IMR-90 (cell line): ENCODE measurements around the gene RELL2. TPM values are rescaled to one million over a fixed set of nuclear protein-coding genes. Genes with fewer than 3 reads are reported as not detected.

Experiments
- ATAC-seq: fragments of 200-7000 bp; cut with Tn5 transposase; 2 replicates; pipeline ENCODE4 v1.9.1; 2020; ENCODE audit warnings: low read depth, mild to moderate bottlenecking, moderate library complexity
- BruUV-seq: library from RNA; stranded (reverse); fragments of 400-500 nt; replicated peaks from 2 replicates; lab custom pipeline; 2021; lab: Mats Ljungman, UMichigan
- CTCF ChIA-PET: fragments of 300-600 bp; formaldehyde crosslinking; extraction: SDS; loops from one replicate; lab custom pipeline; 2021; ENCODE audit warnings: antibody characterized with exemption; lab: Yijun Ruan, JAX
- POLR2A ChIA-PET: fragments of 300-600 bp; sonication (Branson Sonifier 250); formaldehyde crosslinking; loops from one replicate; lab custom pipeline; 2022; ENCODE audit warnings: antibody characterized with exemption; ENCODE audit not compliant: unreplicated experiment; lab: Charles Lee
- DNase-seq: peaks from one replicate; pipeline ENCODE4 v3.0.0; 2013
- H2AFZ ChIP-seq: replicated peaks from 2 replicates; pipeline ENCODE3; 2013; ENCODE audit warnings: low read length, mild to moderate bottlenecking; ENCODE audit not compliant: poor library complexity
- H2AK5ac ChIP-seq: 2 replicates; pipeline ENCODE4 v1.6.1; 2013; ENCODE audit warnings: low read depth, low read length, inconsistent platforms
- H2AK9ac ChIP-seq: replicated peaks from 2 replicates; pipeline ENCODE3; 2013; ENCODE audit warnings: mild to moderate bottlenecking, low read depth, low read length, moderate library complexity; ENCODE audit not compliant: poor library complexity
- H2BK120ac ChIP-seq: 2 replicates; pipeline ENCODE4 v1.6.1; 2013; ENCODE audit warnings: low read depth, low read length, inconsistent platforms
- H2BK15ac ChIP-seq: 3 replicates; pipeline ENCODE4 v1.6.1; 2013; ENCODE audit warnings: low read depth, low read length, inconsistent platforms
- H2BK20ac ChIP-seq: 2 replicates; pipeline ENCODE4 v1.6.1; 2013; ENCODE audit warnings: low read depth, mild to moderate bottlenecking, inconsistent platforms, low read length, moderate library complexity
- H2BK5ac ChIP-seq: 2 replicates; pipeline ENCODE4 v1.6.1; 2013; ENCODE audit warnings: mild to moderate bottlenecking, low read depth, low read length, inconsistent platforms; ENCODE audit not compliant: poor library complexity, severe bottlenecking
- H3K14ac ChIP-seq: replicated peaks from 2 replicates; pipeline ENCODE4 v1.6.1; 2013; ENCODE audit warnings: low read depth, low read length, inconsistent platforms
- H3K18ac ChIP-seq: 2 replicates; pipeline ENCODE4 v1.6.1; 2013; ENCODE audit warnings: low read depth, low read length, control low read depth
- H3K23ac ChIP-seq: 2 replicates; pipeline ENCODE4 v1.6.1; 2013; ENCODE audit warnings: low read depth, low read length, inconsistent platforms
- H3K27ac ChIP-seq: 2 replicates; pipeline ENCODE4 v1.5.1; 2013; ENCODE audit warnings: mild to moderate bottlenecking, control low read depth, low read length; ENCODE audit not compliant: insufficient read depth
- H3K27me3 ChIP-seq: 2 replicates; pipeline ENCODE4 v1.6.1; 2013; ENCODE audit warnings: low read length; ENCODE audit not compliant: control insufficient read depth, insufficient read depth
- H3K36me3 ChIP-seq: 2 replicates; pipeline ENCODE4 v1.6.1; 2013; ENCODE audit warnings: low read length, mixed read lengths; ENCODE audit not compliant: control insufficient read depth, insufficient read depth
- H3K4ac ChIP-seq: 2 replicates; pipeline ENCODE4 v1.6.1; 2013; ENCODE audit warnings: low read depth, low read length, inconsistent platforms
- H3K4me1 ChIP-seq: 2 replicates; pipeline ENCODE4 v1.6.1; 2013; ENCODE audit warnings: low read length, mixed read lengths; ENCODE audit not compliant: control insufficient read depth, insufficient read depth
- H3K4me2 ChIP-seq: 2 replicates; pipeline ENCODE4 v1.6.1; 2013; ENCODE audit warnings: low read depth, mild to moderate bottlenecking, control low read depth, low read length, moderate library complexity
- H3K4me3 ChIP-seq: 2 replicates; pipeline ENCODE4 v1.5.1; 2013; ENCODE audit warnings: low read depth, mild to moderate bottlenecking, control low read depth, low read length, moderate library complexity; ENCODE audit not compliant: insufficient read depth
- H3K56ac ChIP-seq: 2 replicates; pipeline ENCODE4 v1.6.1; 2013; ENCODE audit warnings: low read length, inconsistent platforms; ENCODE audit not compliant: insufficient read depth; ENCODE audit errors: extremely low read depth
- H3K79me1 ChIP-seq, 2 experiments: 2 replicates each; pipeline ENCODE4 v1.6.1; 2013; ENCODE audit warnings: low read length in 2 of 2, inconsistent platforms in 1 of 2, low read depth in 1 of 2
- H3K9ac ChIP-seq: 2 replicates; pipeline ENCODE4 v1.6.1; 2013; ENCODE audit warnings: low read depth, low read length, control low read depth
- H3K9me1 ChIP-seq: 2 replicates; pipeline ENCODE4 v1.6.1; 2013; ENCODE audit warnings: low read length, inconsistent platforms; ENCODE audit not compliant: insufficient read depth
- H3K9me3 ChIP-seq: 2 replicates; pipeline ENCODE4 v1.6.1; 2013; ENCODE audit warnings: low read length; ENCODE audit not compliant: control insufficient read depth, insufficient read depth
- H4K20me1 ChIP-seq: 2 replicates; pipeline ENCODE4 v1.6.1; 2013; ENCODE audit warnings: low read length, inconsistent platforms; ENCODE audit not compliant: insufficient read depth
- H4K5ac ChIP-seq: 2 replicates; pipeline ENCODE4 v1.6.1; 2013; ENCODE audit warnings: mild to moderate bottlenecking, low read depth, low read length, control low read depth
- H4K8ac ChIP-seq, 2 experiments: 2 replicates each; pipeline ENCODE4 v1.6.1; 2013; ENCODE audit warnings: low read depth in 2 of 2, low read length in 2 of 2, control low read depth in 1 of 2, inconsistent platforms in 1 of 2
- H4K91ac ChIP-seq: 2 replicates; pipeline ENCODE4 v1.6.1; 2013; ENCODE audit warnings: low read depth, low read length, inconsistent platforms; ENCODE audit not compliant: insufficient read depth
- BHLHE40 ChIP-seq: fragments of 150-350 bp; IDR thresholded peaks from 2 replicates; pipeline ENCODE4 v1.6.1; 2016; ENCODE audit warnings: mild to moderate bottlenecking, low read depth, low read length
- CEBPB ChIP-seq: IDR thresholded peaks from 2 replicates; pipeline ENCODE4 v1.6.1; 2012; ENCODE audit warnings: low read depth, low read length, improper control_type of control experiment
- CHD1 ChIP-seq: IDR thresholded peaks from 2 replicates; pipeline ENCODE4 v1.6.1; 2012; ENCODE audit warnings: low read depth, low read length, improper control_type of control experiment
- ELK1 ChIP-seq: fragments of 150-350 bp; IDR thresholded peaks from 2 replicates; pipeline ENCODE4 v1.6.1; 2016; ENCODE audit warnings: low read depth, mild to moderate bottlenecking, low read length, moderate library complexity, borderline replicate concordance
- FOS ChIP-seq: fragments of 150-350 bp; IDR thresholded peaks from 2 replicates; pipeline ENCODE4 v1.6.1; 2016; ENCODE audit warnings: low read depth, low read length
- MAFK ChIP-seq: IDR thresholded peaks from 2 replicates; pipeline ENCODE4 v1.6.1; 2012; ENCODE audit warnings: low read depth, low read length, improper control_type of control experiment
- POLR2A ChIP-seq: IDR thresholded peaks from 2 replicates; pipeline ENCODE4 v1.6.1; 2012; ENCODE audit warnings: mild to moderate bottlenecking, low read depth, low read length
- RAD21 ChIP-seq: IDR thresholded peaks from 2 replicates; pipeline ENCODE4 v1.6.1; 2012; ENCODE audit warnings: low read length, improper control_type of control experiment
- RCOR1 ChIP-seq: IDR thresholded peaks from 2 replicates; pipeline ENCODE4 v1.6.1; 2012; ENCODE audit warnings: mild to moderate bottlenecking, low read length, improper control_type of control experiment; ENCODE audit not compliant: insufficient replicate concordance
- RFX5 ChIP-seq: IDR thresholded peaks from 2 replicates; pipeline ENCODE4 v1.8.0; 2012; ENCODE audit warnings: low read depth, mild to moderate bottlenecking, low read length, moderate library complexity
- SMC3 ChIP-seq: fragments of 150-350 bp; IDR thresholded peaks from 2 replicates; pipeline ENCODE4 v1.6.1; 2016; ENCODE audit warnings: low read depth, mild to moderate bottlenecking, antibody characterized with exemption, low read length, moderate library complexity
- WGBS, 2 experiments: methylation state at CpG; one replicate each; pipeline versions ENCODE4 v1.1.5 to v1.1.7; 2013; ENCODE audit warnings: missing lambda C conversion rate in 2 of 2; ENCODE audit not compliant: insufficient read length in 1 of 2; ENCODE audit errors: extremely low coverage in 2 of 2; 5-methylcytosine and 5-hydroxymethylcytosine counted together
- dilution Hi-C: fragments of 300-500 bp; cut with HindIII; formaldehyde crosslinking; loops from one replicate; pipeline ENCODE4 v1.14.3; 2018; ENCODE audit warnings: low sequenced_read_pairs; ENCODE audit not compliant: unreplicated experiment
- in situ Hi-C: fragments of 300-500 bp; cut with MboI; formaldehyde crosslinking; loops from 3 replicates; pipeline ENCODE4 v1.14.3; 2019; ENCODE audit warnings: low sequenced_read_pairs, inconsistent platforms, mixed read lengths
- intact Hi-C: fragments of 100-400 bp; cut with micrococcal nuclease; formaldehyde crosslinking; loops from 2 replicates; pipeline ENCODE4 v1.10.0; 2022
- polyA plus RNA-seq, 3 experiments: library from polyadenylated mRNA; depleted of rRNA; stranded (reverse); fragments of >200 nt; gene quantifications; 2 replicates each; pipeline ENCODE4 v1.2.3, GENCODE V29; 2012; ENCODE audit warnings: low replicate concordance in 1 of 3
- total RNA-seq: library from RNA; depleted of rRNA; stranded (reverse); fragments of >200 nt; gene quantifications from 2 replicates; pipeline ENCODE4 v1.2.3, GENCODE V29; 2012

The RELL2 gene
- total and polyA plus RNA-seq, 2 of the 4 experiments (the other 2 are of a cell fraction): 2.2 to 7.6 TPM

DNA sequence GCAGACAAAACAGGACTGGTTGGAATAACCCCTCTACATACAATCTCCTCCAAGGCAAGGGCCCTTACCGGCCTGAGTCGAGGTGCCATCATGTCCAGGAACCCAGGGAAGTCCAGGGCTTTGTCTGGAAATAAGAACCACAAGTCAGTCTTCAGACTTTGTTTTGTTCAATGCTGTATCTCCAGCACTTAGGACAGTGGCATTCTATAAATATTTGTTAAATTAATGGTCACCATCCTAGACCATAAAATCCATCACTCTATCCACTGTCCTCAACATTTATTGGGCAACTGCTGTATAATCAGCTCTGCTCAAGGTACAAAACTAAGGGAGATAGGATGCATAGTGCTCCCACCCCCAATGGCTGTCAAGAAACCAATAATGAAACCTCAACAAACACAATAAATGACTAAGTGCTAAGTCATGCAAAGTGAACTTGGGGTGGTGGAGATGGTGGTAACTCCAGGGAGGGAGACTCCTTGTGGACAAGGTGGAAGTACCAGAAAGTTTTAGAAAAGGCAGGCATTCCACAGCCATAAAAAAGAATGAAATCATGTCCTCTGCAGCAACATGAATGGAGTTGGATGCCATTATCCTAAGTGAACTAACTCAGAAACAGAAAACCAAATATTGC is 5.0 kb downstream of the RELL2 start (continued):
- no peak for TF ChIP-seq CHD1

DNA sequence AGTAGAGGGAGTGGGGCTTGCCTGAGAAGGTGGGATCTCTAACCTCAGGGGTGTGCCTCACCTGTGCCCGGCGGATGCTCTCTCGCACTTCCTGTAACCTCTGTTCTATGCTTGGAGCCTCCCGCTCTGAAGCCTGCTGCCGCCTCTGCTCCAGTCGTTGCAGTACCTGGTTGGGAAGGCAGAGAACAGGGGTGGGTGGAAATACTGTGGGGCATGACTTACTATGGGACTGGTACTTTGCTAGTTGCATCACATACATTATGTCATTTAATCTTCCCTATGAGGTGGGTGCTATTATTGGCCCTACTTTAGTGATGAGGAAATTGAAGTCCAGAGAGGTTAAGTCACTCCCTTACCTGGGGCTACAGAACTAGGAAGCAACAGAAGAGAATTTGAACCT is 9.2 kb downstream of the RELL2 start:
- ChIA-PET POLR2A (no interaction called here), CTCF (no interaction called here)
- H4K8ac ChIP-seq: no peak overlapping the region
- H3K9me1 ChIP-seq: peaks cover 3% of the 10 kb centered on the region; the same call in 1 of the 2 replicates
- no peak overlapping the region for H3K4me3 ChIP-seq
- peaks cover 3% of the 10 kb centered on the region; the same call in 1 of the 2 replicates for H3K4me1 ChIP-seq
- TF ChIP-seq MAFK (no peak), RCOR1 (no peak), FOS (no peak), ELK1 (no peak), SMC3 (no peak), RAD21 (no peak), POLR2A (no peak), BHLHE40 (no peak), RFX5 (no peak), CEBPB (no peak)
- no peak overlapping the region for H2AFZ ChIP-seq
- no peak for ATAC-seq
- DNase-seq: no peak
- no peak overlapping the region for H3K56ac ChIP-seq
- no peak overlapping the region for H3K9ac ChIP-seq
- 90% methylated on average over 2 of the region's 6 CpGs; no CpG with 5 or more reads in 1 of the 2 experiments for WGBS, 2 experiments
- intact Hi-C loops (no loop called here), dilution Hi-C loops (no loop called here), in situ Hi-C loops (no loop called here)
- no peak overlapping the region for H2BK20ac ChIP-seq
- H4K20me1 ChIP-seq: peaks cover 3% of the 10 kb centered on the region; the same call in 1 of the 2 replicates
- H4K91ac ChIP-seq: no peak overlapping the region
- H2BK120ac ChIP-seq: no peak overlapping the region
- H2BK15ac ChIP-seq: no peak overlapping the region
- H3K4me2 ChIP-seq: no peak overlapping the region
- no peak overlapping the region for H3K18ac ChIP-seq
- H3K27me3 ChIP-seq: no peaks in the 10 kb centered on the region
- no peaks in the 10 kb centered on the region for H3K9me3 ChIP-seq
- H3K36me3 ChIP-seq: peaks cover 48% of the 10 kb centered on the region
- H2AK5ac ChIP-seq: no peak overlapping the region
- no TSS peak for BruUV-seq
- no peak overlapping the region for H4K5ac ChIP-seq
- no peak overlapping the region for H2BK5ac ChIP-seq
- H3K23ac ChIP-seq: no peak overlapping the region
- H3K14ac ChIP-seq: no peak overlapping the region
- H3K27ac ChIP-seq: no peak overlapping the region
- H2AK9ac ChIP-seq: no peak overlapping the region
- H3K4ac ChIP-seq: no peak overlapping the region
- peaks cover 9 to 20% of the 10 kb centered on the region in 2 experiments for H3K79me1 ChIP-seq
